SK-N-MC (cell line): Measurements from ENCODE around the gene CDKN2AIP.

Experiments used
- EZH2 ChIP-seq: fragments of 200-600 bp; sonication (generic); IDR thresholded peaks from one replicate; pipeline ENCODE4 v1.6.1; 2017; ENCODE audit warnings: antibody characterized with exemption
- FOXP2 ChIP-seq: optimal IDR thresholded peaks from 2 replicates; pipeline ENCODE3; 2011; ENCODE audit warnings: mild to moderate bottlenecking, moderate library complexity; ENCODE audit not compliant: insufficient read depth; ENCODE audit errors: extremely low read length, control extremely low read depth
- POLR2AphosphoS5 ChIP-seq: IDR thresholded peaks from 2 replicates; pipeline ENCODE4 v1.6.1; 2012; ENCODE audit warnings: mild to moderate bottlenecking, low read depth, low read length, borderline replicate concordance

- TF ChIP-seq EZH2 (no peak), FOXP2 (no peak), POLR2AphosphoS5 (no peak)
Measured at GRCh38 chr4:183409934-183410333, 34.5 kb upstream of the CDKN2AIP start.
